K562 (cell line): ENCODE measurements around the gene TUBA1A. TPM values are rescaled to one million over a fixed set of nuclear protein-coding genes. Genes with fewer than 3 reads are reported as not detected.

ENCODE experiments used
- BCL6 ChIP-seq: fragments of 250-450 bp; sonication (Bioruptor Pico); IDR thresholded peaks from 2 replicates; pipeline ENCODE4 v1.4.0; 2020
- CBX3 ChIP-seq, 2 experiments: IDR thresholded peaks; 1 replicate in 1 of 2; 2 replicates in 1 of 2; pipeline ENCODE4 v1.6.1; 2012; ENCODE audit warnings: inconsistent platforms in 2 of 2, low read length in 2 of 2, borderline replicate concordance in 1 of 2, control low read depth in 1 of 2
- CHD2 ChIP-seq: IDR thresholded peaks from 2 replicates; pipeline ENCODE4 v1.6.1; 2011; ENCODE audit warnings: low read depth, low read length
- CREM ChIP-seq: IDR thresholded peaks from 2 replicates; pipeline ENCODE4 v1.6.1; 2014; ENCODE audit warnings: antibody characterized with exemption, low read depth
- DNMT1 ChIP-seq: fragments of 450-650 bp; IDR thresholded peaks from 2 replicates; pipeline ENCODE4 v1.6.1; 2016; ENCODE audit warnings: antibody characterized with exemption, mild to moderate bottlenecking
- ELK1 ChIP-seq: sonication (generic); formaldehyde crosslinking; IDR thresholded peaks from 2 replicates; pipeline ENCODE4 v1.8.1; 2022; ENCODE audit warnings: missing genetic modification reagents
- FOXA1 ChIP-seq: fragments of 450-650 bp; IDR thresholded peaks from 2 replicates; pipeline ENCODE4 v1.6.1; 2016; ENCODE audit warnings: mild to moderate bottlenecking, borderline replicate concordance
- FOXP4 ChIP-seq: sonication (generic); formaldehyde crosslinking; IDR thresholded peaks from 2 replicates; pipeline ENCODE4 v1.8.0; 2022; ENCODE audit warnings: mild to moderate bottlenecking, missing genetic modification reagents, borderline replicate concordance
- GATAD2A ChIP-seq: fragments of 450-650 bp; IDR thresholded peaks from 2 replicates; pipeline ENCODE4 v1.6.1; 2017
- HDAC3 ChIP-seq: fragments of 450-650 bp; IDR thresholded peaks from 2 replicates; pipeline ENCODE4 v1.6.1; 2018; ENCODE audit warnings: borderline replicate concordance, mild to moderate bottlenecking, moderate library complexity; ENCODE audit not compliant: partially characterized antibody
- HIVEP1 ChIP-seq: fragments of 250-450 bp; sonication (Bioruptor Pico); IDR thresholded peaks from 2 replicates; pipeline ENCODE4 v1.4.0; 2020; ENCODE audit warnings: mild to moderate bottlenecking
- HMG20B ChIP-seq: fragments of 250-450 bp; sonication (Bioruptor Pico); IDR thresholded peaks from 2 replicates; pipeline ENCODE4 v1.5.0; 2021; ENCODE audit warnings: mild to moderate bottlenecking
- KLF1 ChIP-seq: fragments of 450-650 bp; IDR thresholded peaks from 2 replicates; pipeline ENCODE4 v1.6.1; 2016; ENCODE audit warnings: missing genetic modification characterization, missing compliant biosample characterization
- LEF1 ChIP-seq: fragments of 450-650 bp; IDR thresholded peaks from 2 replicates; pipeline ENCODE4 v1.6.1; 2016; ENCODE audit warnings: mild to moderate bottlenecking
- MAZ ChIP-seq, 2 experiments: fragments of 450-650 bp in 1 of 2; sonication (generic) in 1 of 2; formaldehyde crosslinking; IDR thresholded peaks in 1 of 2; conservative IDR thresholded peaks in 1 of 2; 2 replicates each; pipeline versions ENCODE4 v1.4.0 to v1.5.0; 2020; ENCODE audit warnings: mild to moderate bottlenecking in 1 of 2, missing genetic modification reagents in 1 of 2
- NEUROD1 ChIP-seq: fragments of 150-350 bp; IDR thresholded peaks from 2 replicates; pipeline ENCODE4 v1.6.1; 2014; ENCODE audit warnings: borderline replicate concordance, low read length, low read depth; ENCODE audit not compliant: partially characterized antibody
- PTBP1 ChIP-seq: fragments of 200-400 bp; formaldehyde crosslinking; IDR thresholded peaks from 2 replicates; pipeline ENCODE4 v1.6.1; 2017; ENCODE audit warnings: low read depth, low read length
- PYGO2 ChIP-seq: fragments of 450-650 bp; IDR thresholded peaks from 2 replicates; pipeline ENCODE4 v1.6.1; 2016; ENCODE audit warnings: mild to moderate bottlenecking, missing genetic modification characterization, moderate library complexity, missing compliant biosample characterization
- RFX1 ChIP-seq: fragments of 450-650 bp; IDR thresholded peaks from 2 replicates; pipeline ENCODE4 v1.6.1; 2016; ENCODE audit warnings: mild to moderate bottlenecking, moderate library complexity
- SAFB ChIP-seq: fragments of 200-400 bp; formaldehyde crosslinking; IDR thresholded peaks from 2 replicates; pipeline ENCODE4 v1.6.1; 2017; ENCODE audit warnings: low read depth, low read length, borderline replicate concordance
- SIX5 ChIP-seq, 2 experiments: IDR thresholded peaks; 2 replicates each; pipeline ENCODE4 v1.6.1; 2011; ENCODE audit warnings: low read length in 2 of 2, borderline replicate concordance in 1 of 2, low read depth in 1 of 2, mild to moderate bottlenecking in 1 of 2, moderate library complexity in 1 of 2; ENCODE audit not compliant: insufficient read depth in 1 of 2
- SMARCA4 ChIP-seq: fragments of 450-650 bp; IDR thresholded peaks from 2 replicates; pipeline ENCODE4 v1.6.1; 2016
- SPI1 ChIP-seq: IDR thresholded peaks from 2 replicates; pipeline ENCODE4 v1.6.1; 2011; ENCODE audit warnings: low read depth, low read length, control low read depth, borderline replicate concordance
- ZBED1 ChIP-seq: IDR thresholded peaks from 2 replicates; pipeline ENCODE4 v1.6.1; 2014
- ZNF511 ChIP-seq: sonication (generic); formaldehyde crosslinking; IDR thresholded peaks from 2 replicates; pipeline ENCODE4 v1.8.0; 2022; ENCODE audit warnings: mild to moderate bottlenecking, missing genetic modification reagents
- ZNF551 ChIP-seq: fragments of 250-450 bp; sonication (Bioruptor Pico); IDR thresholded peaks from 2 replicates; pipeline ENCODE4 v1.5.0; 2021; ENCODE audit warnings: mild to moderate bottlenecking, moderate library complexity
- ZNF584 ChIP-seq: fragments of 200-800 bp; sonication (Bioruptor generic); IDR thresholded peaks from 2 replicates; pipeline ENCODE4 v1.6.1; 2016; ENCODE audit warnings: low read depth, mild to moderate bottlenecking, missing genetic modification characterization, missing compliant biosample characterization
- ZNF75A ChIP-seq: fragments of 450-650 bp; formaldehyde crosslinking; IDR thresholded peaks from 2 replicates; pipeline ENCODE4 v1.4.0; 2020; ENCODE audit warnings: mild to moderate bottlenecking
- ZNF785 ChIP-seq: fragments of 250-450 bp; sonication (Bioruptor Pico); IDR thresholded peaks from 2 replicates; pipeline ENCODE4 v1.4.0; 2020; ENCODE audit warnings: mild to moderate bottlenecking
- polyA plus RNA-seq, 8 experiments: library from polyadenylated mRNA; depleted of rRNA in 4 of 8; stranded (reverse) in 5 of 8; unstranded in 3 of 8; fragments of >200 nt; fragmentation: Nextera tagmentation in 2 of 8; fragmentation: Illumina TruSeq in 1 of 8; extraction: Ambion mirVana in 2 of 8; extraction: Trizol in 1 of 8; gene quantifications; 2 replicates each; pipeline versions ENCODE4 v1.2.1 to v1.2.3, GENCODE V29; 2011 to 2014; ENCODE audit warnings: inconsistent platforms in 1 of 8, missing spikeins in 1 of 8
- total RNA-seq, 7 experiments: library from RNA; depleted of rRNA in 6 of 7; stranded (reverse); fragments of >200 nt in 6 of 7; fragmentation: Illumina TruSeq in 2 of 7; extraction: Trizol in 2 of 7; gene quantifications; 2 replicates each; pipeline versions ENCODE4 v1.2.1 to v1.2.3, GENCODE V29; 2011 to 2021; ENCODE audit warnings: low replicate concordance in 1 of 7

TUBA1A gene
- total and polyA plus RNA-seq, 9 of the 15 experiments (the other 6 are each of a cell fraction or from before 2014, with no cell fraction given), result 7.4 to 45.1 (median 11.9) TPM

- TF ChIP-seq ZNF511 (CRISPR knock-in tag) (no peak), NEUROD1 (peak; percentile 33), ZNF785 (CRISPR knock-in tag) (no peak), SMARCA4 (peak; percentile 92), KLF1 (no peak), ELK1 (CRISPR knock-in tag) (no peak), RFX1 (peak; percentile 99), SAFB (no peak), CBX3 (IDR thresholded peaks at IDR 0.05; ENCODE audit: borderline replicate concordance in 1 of 2, low read length in 2 of 2) (no peak), PYGO2 (no peak), ZNF584 (no peak), CREM (no peak), LEF1 (peak; percentile 75), ZBED1 (no peak), CHD2 (no peak), HIVEP1 (no peak), SIX5 (IDR thresholded peaks at IDR 0.05; ENCODE audit: borderline replicate concordance in 1 of 2, insufficient read depth in 1 of 2, low read depth in 1 of 2, low read length in 2 of 2) (no peak), GATAD2A (no peak), HMG20B (CRISPR knock-in tag) (no peak), PTBP1 (no peak), SPI1 (no peak), BCL6 (CRISPR knock-in tag) (no peak), FOXP4 (no peak), HDAC3 (no peak), DNMT1 (no peak), ZNF551 (CRISPR knock-in tag) (no peak), ZNF75A (CRISPR knock-in tag) (no peak), FOXA1 (no peak), MAZ (CRISPR knock-in tag; conservative IDR thresholded peaks at IDR 0.05 in 1 of 2, IDR thresholded peaks at IDR 0.05 in 1 of 2) (no peak)
Measured at GRCh38 chr12:49200919-49201594, 12.2 kb upstream of the TUBA1A start (continued).
